WTC11 (cell line): ENCODE results near the gene ZBTB12. TPM values are rescaled to one million over a fixed set of nuclear protein-coding genes. Genes with fewer than 3 reads are reported as not detected.

Experiments
- ATAC-seq: fragments of 200-7000 bp; cut with Tn5 transposase; 2 replicates; pipeline ENCODE4 v1.10.0; 2021; ENCODE audit warnings: mild to moderate bottlenecking, moderate library complexity
- Bru-seq: library from RNA; stranded (reverse); fragments of 400-500 nt; gene quantifications from one replicate; lab custom pipeline; 2021; lab: Mats Ljungman, UMichigan
- CTCF ChIA-PET: fragments of 300-600 bp; sonication (Branson Sonifier 250); formaldehyde crosslinking; loops from one replicate; lab custom pipeline; 2021; ENCODE audit warnings: antibody characterized with exemption; lab: Charles Lee
- POLR2A ChIA-PET: fragments of 350-600 bp; sonication (Branson Sonifier 250); formaldehyde crosslinking; loops from one replicate; lab custom pipeline; 2021; ENCODE audit warnings: antibody characterized with exemption; lab: Charles Lee
- DNase-seq: peaks from one replicate; pipeline ENCODE4 v3.0.0; 2021; ENCODE audit warnings: low spot score
- H3K27ac Mint-ChIP-seq: 2 replicates; pipeline ENCODE4 v1.8.0; 2021; ENCODE audit warnings: mixed read lengths
- H3K27me3 Mint-ChIP-seq: 2 replicates; pipeline ENCODE4 v1.8.0; 2021; ENCODE audit warnings: low read depth, mild to moderate bottlenecking, moderate library complexity, mixed read lengths
- H3K36me3 Mint-ChIP-seq: 2 replicates; pipeline ENCODE4 v1.8.0; 2021; ENCODE audit warnings: mixed read lengths
- H3K4me1 Mint-ChIP-seq: 2 replicates; pipeline ENCODE4 v1.8.0; 2022; ENCODE audit warnings: mixed read lengths
- H3K4me3 Mint-ChIP-seq: 2 replicates; pipeline ENCODE4 v1.8.0; 2021; ENCODE audit warnings: mild to moderate bottlenecking, moderate library complexity, mixed read lengths
- H3K9me3 Mint-ChIP-seq: 2 replicates; pipeline ENCODE4 v1.8.0; 2021; ENCODE audit warnings: mixed read lengths
- CREM ChIP-seq: sonication (generic); formaldehyde crosslinking; IDR thresholded peaks from 2 replicates; pipeline ENCODE4 v1.8.1; 2022; ENCODE audit warnings: mild to moderate bottlenecking, missing genetic modification reagents, moderate library complexity
- ESRRA ChIP-seq: sonication (generic); formaldehyde crosslinking; IDR thresholded peaks from 2 replicates; pipeline ENCODE4 v1.8.1; 2022; ENCODE audit warnings: mild to moderate bottlenecking, missing genetic modification reagents, borderline replicate concordance
- ETV6 ChIP-seq: sonication (generic); formaldehyde crosslinking; IDR thresholded peaks from 2 replicates; pipeline ENCODE4 v1.8.1; 2022; ENCODE audit warnings: mild to moderate bottlenecking, missing genetic modification reagents
- FOXK1 ChIP-seq: sonication (generic); formaldehyde crosslinking; IDR thresholded peaks from 2 replicates; pipeline ENCODE4 v1.8.0; 2022; ENCODE audit warnings: mild to moderate bottlenecking, moderate library complexity, missing genetic modification reagents
- FOXP1 ChIP-seq: sonication (generic); formaldehyde crosslinking; IDR thresholded peaks from 2 replicates; pipeline ENCODE4 v1.8.0; 2022; ENCODE audit warnings: missing genetic modification reagents, mild to moderate bottlenecking, moderate library complexity, borderline replicate concordance
- GABPB1 ChIP-seq: sonication (generic); formaldehyde crosslinking; IDR thresholded peaks from 2 replicates; pipeline ENCODE4 v1.8.1; 2023; ENCODE audit warnings: mild to moderate bottlenecking, missing genetic modification reagents
- HMGA2 ChIP-seq: fragments of 250-450 bp; sonication (Bioruptor Pico); IDR thresholded peaks from 2 replicates; pipeline ENCODE4 v1.4.0; 2021; ENCODE audit warnings: mild to moderate bottlenecking, moderate library complexity
- MXD4 ChIP-seq: fragments of 250-450 bp; sonication (Bioruptor Pico); IDR thresholded peaks from 2 replicates; pipeline ENCODE4 v1.8.0; 2021; ENCODE audit warnings: mild to moderate bottlenecking, moderate library complexity, borderline replicate concordance
- RORB ChIP-seq: fragments of 250-450 bp; sonication (Bioruptor Pico); IDR thresholded peaks from 2 replicates; pipeline ENCODE4 v1.9.0; 2021; ENCODE audit warnings: mild to moderate bottlenecking
- SP1 ChIP-seq: sonication (generic); formaldehyde crosslinking; conservative IDR thresholded peaks from 2 replicates; pipeline ENCODE4 v1.8.1; 2022; ENCODE audit warnings: missing genetic modification reagents
- TCF7 ChIP-seq: sonication (generic); formaldehyde crosslinking; IDR thresholded peaks from 2 replicates; pipeline ENCODE4 v1.8.0; 2022; ENCODE audit warnings: mild to moderate bottlenecking, low read depth, missing genetic modification reagents, moderate library complexity
- ZNF396 ChIP-seq: fragments of 250-450 bp; sonication (Bioruptor Pico); IDR thresholded peaks from 2 replicates; pipeline ENCODE4 v1.8.0; 2021; ENCODE audit warnings: mild to moderate bottlenecking, moderate library complexity, borderline replicate concordance
- long read RNA-seq, 3 experiments: library from RNA in 1 of 3; library from capped mRNA in 1 of 3; library from polyadenylated mRNA in 1 of 3; unstranded in 2 of 3; stranded (forward) in 1 of 3; transcript quantifications; one replicate each; pipeline ENCODE4 v2.0.0, GENCODE V29; 2021
- total RNA-seq: library from RNA; stranded (reverse); gene quantifications from 3 replicates; pipeline ENCODE4 v1.2.3, GENCODE V29; 2021
- TF ChIP-seq, protein P1 (sequence below): sonication (generic); formaldehyde crosslinking; IDR thresholded peaks from 2 replicates; pipeline ENCODE4 v1.8.0; 2023; ENCODE audit warnings: missing genetic modification reagents
- TF ChIP-seq, protein P2 (sequence below): sonication (generic); formaldehyde crosslinking; IDR thresholded peaks from 2 replicates; pipeline ENCODE4 v1.8.1; 2022; ENCODE audit warnings: missing genetic modification reagents, borderline replicate concordance
- TF ChIP-seq, protein P3 (sequence below): fragments of 200-600 bp; IDR thresholded peaks from 2 replicates; pipeline ENCODE4 v1.8.0; 2022; ENCODE audit warnings: antibody characterized with exemption
- TF ChIP-seq, protein P4 (sequence below): sonication (generic); formaldehyde crosslinking; IDR thresholded peaks from 2 replicates; pipeline ENCODE4 v1.8.0; 2022; ENCODE audit warnings: mild to moderate bottlenecking, missing genetic modification reagents
- TF ChIP-seq, protein P5 (sequence below): sonication (generic); formaldehyde crosslinking; IDR thresholded peaks from 2 replicates; pipeline ENCODE4 v1.8.0; 2023; ENCODE audit warnings: missing genetic modification reagents, mild to moderate bottlenecking, borderline replicate concordance
- TF ChIP-seq, protein P6 (sequence below): sonication (generic); formaldehyde crosslinking; IDR thresholded peaks from 2 replicates; pipeline ENCODE4 v1.8.1; 2022; ENCODE audit warnings: mild to moderate bottlenecking, moderate library complexity, missing genetic modification reagents
- TF ChIP-seq, protein P7 (sequence below): sonication (generic); formaldehyde crosslinking; IDR thresholded peaks from 2 replicates; pipeline ENCODE4 v1.8.0; 2022; ENCODE audit warnings: mild to moderate bottlenecking, missing genetic modification reagents
- TF ChIP-seq, protein P8 (sequence below): sonication (generic); formaldehyde crosslinking; IDR thresholded peaks from 2 replicates; pipeline ENCODE4 v1.8.0; 2022; ENCODE audit warnings: mild to moderate bottlenecking, missing genetic modification reagents

The ZBTB12 gene, protein sequence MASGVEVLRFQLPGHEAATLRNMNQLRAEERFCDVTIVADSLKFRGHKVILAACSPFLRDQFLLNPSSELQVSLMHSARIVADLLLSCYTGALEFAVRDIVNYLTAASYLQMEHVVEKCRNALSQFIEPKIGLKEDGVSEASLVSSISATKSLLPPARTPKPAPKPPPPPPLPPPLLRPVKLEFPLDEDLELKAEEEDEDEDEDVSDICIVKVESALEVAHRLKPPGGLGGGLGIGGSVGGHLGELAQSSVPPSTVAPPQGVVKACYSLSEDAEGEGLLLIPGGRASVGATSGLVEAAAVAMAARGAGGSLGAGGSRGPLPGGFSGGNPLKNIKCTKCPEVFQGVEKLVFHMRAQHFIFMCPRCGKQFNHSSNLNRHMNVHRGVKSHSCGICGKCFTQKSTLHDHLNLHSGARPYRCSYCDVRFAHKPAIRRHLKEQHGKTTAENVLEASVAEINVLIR
- 24.0 to 46.2 TPM (median 44.1 TPM) in 3 replicates for total RNA-seq
- percentile 81 among the genes with signal in this experiment for Bru-seq, nascent RNA
- long read RNA-seq, experiment 1, partial matches to known transcripts: 0 of 3 reads
- long read RNA-seq, experiment 1, other reads (novel, unspliced or antisense): 0 of 3 reads
- long read RNA-seq, experiment 2, transcript ZBTB12-201 (2 exons, 1,875 nt): major isoform, 30 of 77 reads
- long read RNA-seq, experiment 2, partial matches to known transcripts: 0 of 77 reads
- long read RNA-seq, experiment 2, other reads (novel, unspliced or antisense): 47 of 77 reads
- long read RNA-seq, experiment 3: 0 reads

DNA sequence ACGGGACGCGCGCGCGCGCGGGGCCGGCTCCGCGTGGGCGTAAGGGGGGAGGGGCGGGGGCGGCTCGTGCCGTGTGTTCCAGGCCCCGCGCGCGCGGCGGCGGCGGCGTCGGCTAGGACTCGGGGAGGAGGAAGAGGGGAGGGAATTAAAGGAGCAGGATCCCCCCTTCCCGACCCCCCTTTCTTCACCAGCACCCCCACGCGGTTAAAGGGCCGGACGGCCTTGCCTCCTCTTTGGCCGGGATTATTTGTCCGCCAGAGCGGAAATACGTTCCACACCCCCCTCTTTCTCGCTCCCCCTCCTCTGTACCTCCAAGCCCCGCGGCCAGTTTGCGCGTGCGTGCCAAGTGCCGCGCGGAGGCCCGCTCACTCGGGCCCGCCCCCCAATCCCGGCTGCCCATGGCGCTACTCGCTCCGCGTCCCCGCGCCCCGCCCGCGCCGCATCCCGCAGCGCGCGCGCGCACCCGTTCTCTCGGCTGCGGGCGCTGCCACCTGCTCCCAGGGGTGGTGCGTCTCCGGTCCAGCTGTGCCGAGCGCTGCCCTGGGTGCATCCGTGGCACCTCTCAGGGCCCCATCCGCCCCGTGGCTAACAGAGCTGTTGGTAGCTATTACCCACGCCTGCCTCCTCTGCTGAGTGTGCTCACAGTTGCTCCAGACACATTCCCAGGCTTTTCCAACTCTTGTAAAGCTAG, at the start of gene ZBTB12:
Gene ZBTB12 (minus strand): TSS at position 134 of the 691 bp plus-strand sequence. CDS start 781 bp downstream, outside the sequence.
- Mint-ChIP-seq H3K4me1 (peaks cover 25% of the 10 kb centered on the region), H3K4me3 (peak within 1 kb of the TSS; percentile 80)
- ATAC-seq: peak; percentile 57
- TF ChIP-seq FOXP1 (0 out of 2 replicates have a peak, but pooled peaks have one; percentile 31), ESRRA (no peak), GABPB1 (CRISPR knock-in tag) (peak; percentile 61; the same call in 1 of the 2 replicates), ETV6 (CRISPR knock-in tag) (peak; percentile 83; the same call in 1 of the 2 replicates), TCF7 (no peak), ZNF396 (no peak), SP1 (CRISPR knock-in tag) (0 out of 2 replicates have a peak, but pooled peaks have one; percentile 21), MXD4 (CRISPR knock-in tag) (no peak), RORB (CRISPR knock-in tag) (no peak), FOXK1 (peak; percentile 70; the same call in 1 of the 2 replicates), HMGA2 (no peak), CREM (CRISPR knock-in tag) (no peak)
- TF ChIP-seq, protein P1, sequence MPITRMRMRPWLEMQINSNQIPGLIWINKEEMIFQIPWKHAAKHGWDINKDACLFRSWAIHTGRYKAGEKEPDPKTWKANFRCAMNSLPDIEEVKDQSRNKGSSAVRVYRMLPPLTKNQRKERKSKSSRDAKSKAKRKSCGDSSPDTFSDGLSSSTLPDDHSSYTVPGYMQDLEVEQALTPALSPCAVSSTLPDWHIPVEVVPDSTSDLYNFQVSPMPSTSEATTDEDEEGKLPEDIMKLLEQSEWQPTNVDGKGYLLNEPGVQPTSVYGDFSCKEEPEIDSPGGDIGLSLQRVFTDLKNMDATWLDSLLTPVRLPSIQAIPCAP (CRISPR knock-in tag): no peak
- TF ChIP-seq, protein P2, sequence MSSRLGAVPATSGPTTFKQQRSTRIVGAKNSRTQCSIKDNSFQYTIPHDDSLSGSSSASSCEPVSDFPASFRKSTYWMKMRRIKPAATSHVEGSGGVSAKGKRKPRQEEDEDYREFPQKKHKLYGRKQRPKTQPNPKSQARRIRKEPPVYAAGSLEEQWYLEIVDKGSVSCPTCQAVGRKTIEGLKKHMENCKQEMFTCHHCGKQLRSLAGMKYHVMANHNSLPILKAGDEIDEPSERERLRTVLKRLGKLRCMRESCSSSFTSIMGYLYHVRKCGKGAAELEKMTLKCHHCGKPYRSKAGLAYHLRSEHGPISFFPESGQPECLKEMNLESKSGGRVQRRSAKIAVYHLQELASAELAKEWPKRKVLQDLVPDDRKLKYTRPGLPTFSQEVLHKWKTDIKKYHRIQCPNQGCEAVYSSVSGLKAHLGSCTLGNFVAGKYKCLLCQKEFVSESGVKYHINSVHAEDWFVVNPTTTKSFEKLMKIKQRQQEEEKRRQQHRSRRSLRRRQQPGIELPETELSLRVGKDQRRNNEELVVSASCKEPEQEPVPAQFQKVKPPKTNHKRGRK (CRISPR knock-in tag): no peak
- TF ChIP-seq, protein P3, sequence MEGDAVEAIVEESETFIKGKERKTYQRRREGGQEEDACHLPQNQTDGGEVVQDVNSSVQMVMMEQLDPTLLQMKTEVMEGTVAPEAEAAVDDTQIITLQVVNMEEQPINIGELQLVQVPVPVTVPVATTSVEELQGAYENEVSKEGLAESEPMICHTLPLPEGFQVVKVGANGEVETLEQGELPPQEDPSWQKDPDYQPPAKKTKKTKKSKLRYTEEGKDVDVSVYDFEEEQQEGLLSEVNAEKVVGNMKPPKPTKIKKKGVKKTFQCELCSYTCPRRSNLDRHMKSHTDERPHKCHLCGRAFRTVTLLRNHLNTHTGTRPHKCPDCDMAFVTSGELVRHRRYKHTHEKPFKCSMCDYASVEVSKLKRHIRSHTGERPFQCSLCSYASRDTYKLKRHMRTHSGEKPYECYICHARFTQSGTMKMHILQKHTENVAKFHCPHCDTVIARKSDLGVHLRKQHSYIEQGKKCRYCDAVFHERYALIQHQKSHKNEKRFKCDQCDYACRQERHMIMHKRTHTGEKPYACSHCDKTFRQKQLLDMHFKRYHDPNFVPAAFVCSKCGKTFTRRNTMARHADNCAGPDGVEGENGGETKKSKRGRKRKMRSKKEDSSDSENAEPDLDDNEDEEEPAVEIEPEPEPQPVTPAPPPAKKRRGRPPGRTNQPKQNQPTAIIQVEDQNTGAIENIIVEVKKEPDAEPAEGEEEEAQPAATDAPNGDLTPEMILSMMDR: no peak
- TF ChIP-seq, protein P4, sequence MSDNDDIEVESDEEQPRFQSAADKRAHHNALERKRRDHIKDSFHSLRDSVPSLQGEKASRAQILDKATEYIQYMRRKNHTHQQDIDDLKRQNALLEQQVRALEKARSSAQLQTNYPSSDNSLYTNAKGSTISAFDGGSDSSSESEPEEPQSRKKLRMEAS (CRISPR knock-in tag): peak; percentile 61; the same call in 1 of the 2 replicates
- TF ChIP-seq, protein P5, sequence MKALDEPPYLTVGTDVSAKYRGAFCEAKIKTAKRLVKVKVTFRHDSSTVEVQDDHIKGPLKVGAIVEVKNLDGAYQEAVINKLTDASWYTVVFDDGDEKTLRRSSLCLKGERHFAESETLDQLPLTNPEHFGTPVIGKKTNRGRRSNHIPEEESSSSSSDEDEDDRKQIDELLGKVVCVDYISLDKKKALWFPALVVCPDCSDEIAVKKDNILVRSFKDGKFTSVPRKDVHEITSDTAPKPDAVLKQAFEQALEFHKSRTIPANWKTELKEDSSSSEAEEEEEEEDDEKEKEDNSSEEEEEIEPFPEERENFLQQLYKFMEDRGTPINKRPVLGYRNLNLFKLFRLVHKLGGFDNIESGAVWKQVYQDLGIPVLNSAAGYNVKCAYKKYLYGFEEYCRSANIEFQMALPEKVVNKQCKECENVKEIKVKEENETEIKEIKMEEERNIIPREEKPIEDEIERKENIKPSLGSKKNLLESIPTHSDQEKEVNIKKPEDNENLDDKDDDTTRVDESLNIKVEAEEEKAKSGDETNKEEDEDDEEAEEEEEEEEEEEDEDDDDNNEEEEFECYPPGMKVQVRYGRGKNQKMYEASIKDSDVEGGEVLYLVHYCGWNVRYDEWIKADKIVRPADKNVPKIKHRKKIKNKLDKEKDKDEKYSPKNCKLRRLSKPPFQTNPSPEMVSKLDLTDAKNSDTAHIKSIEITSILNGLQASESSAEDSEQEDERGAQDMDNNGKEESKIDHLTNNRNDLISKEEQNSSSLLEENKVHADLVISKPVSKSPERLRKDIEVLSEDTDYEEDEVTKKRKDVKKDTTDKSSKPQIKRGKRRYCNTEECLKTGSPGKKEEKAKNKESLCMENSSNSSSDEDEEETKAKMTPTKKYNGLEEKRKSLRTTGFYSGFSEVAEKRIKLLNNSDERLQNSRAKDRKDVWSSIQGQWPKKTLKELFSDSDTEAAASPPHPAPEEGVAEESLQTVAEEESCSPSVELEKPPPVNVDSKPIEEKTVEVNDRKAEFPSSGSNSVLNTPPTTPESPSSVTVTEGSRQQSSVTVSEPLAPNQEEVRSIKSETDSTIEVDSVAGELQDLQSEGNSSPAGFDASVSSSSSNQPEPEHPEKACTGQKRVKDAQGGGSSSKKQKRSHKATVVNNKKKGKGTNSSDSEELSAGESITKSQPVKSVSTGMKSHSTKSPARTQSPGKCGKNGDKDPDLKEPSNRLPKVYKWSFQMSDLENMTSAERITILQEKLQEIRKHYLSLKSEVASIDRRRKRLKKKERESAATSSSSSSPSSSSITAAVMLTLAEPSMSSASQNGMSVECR (CRISPR knock-in tag): peak; percentile 67; the same call in 1 of the 2 replicates
- TF ChIP-seq, protein P6, sequence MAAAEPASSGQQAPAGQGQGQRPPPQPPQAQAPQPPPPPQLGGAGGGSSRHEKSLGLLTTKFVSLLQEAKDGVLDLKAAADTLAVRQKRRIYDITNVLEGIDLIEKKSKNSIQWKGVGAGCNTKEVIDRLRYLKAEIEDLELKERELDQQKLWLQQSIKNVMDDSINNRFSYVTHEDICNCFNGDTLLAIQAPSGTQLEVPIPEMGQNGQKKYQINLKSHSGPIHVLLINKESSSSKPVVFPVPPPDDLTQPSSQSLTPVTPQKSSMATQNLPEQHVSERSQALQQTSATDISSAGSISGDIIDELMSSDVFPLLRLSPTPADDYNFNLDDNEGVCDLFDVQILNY (CRISPR knock-in tag): peak; percentile 66; the same call in 1 of the 2 replicates
- TF ChIP-seq, protein P7, sequence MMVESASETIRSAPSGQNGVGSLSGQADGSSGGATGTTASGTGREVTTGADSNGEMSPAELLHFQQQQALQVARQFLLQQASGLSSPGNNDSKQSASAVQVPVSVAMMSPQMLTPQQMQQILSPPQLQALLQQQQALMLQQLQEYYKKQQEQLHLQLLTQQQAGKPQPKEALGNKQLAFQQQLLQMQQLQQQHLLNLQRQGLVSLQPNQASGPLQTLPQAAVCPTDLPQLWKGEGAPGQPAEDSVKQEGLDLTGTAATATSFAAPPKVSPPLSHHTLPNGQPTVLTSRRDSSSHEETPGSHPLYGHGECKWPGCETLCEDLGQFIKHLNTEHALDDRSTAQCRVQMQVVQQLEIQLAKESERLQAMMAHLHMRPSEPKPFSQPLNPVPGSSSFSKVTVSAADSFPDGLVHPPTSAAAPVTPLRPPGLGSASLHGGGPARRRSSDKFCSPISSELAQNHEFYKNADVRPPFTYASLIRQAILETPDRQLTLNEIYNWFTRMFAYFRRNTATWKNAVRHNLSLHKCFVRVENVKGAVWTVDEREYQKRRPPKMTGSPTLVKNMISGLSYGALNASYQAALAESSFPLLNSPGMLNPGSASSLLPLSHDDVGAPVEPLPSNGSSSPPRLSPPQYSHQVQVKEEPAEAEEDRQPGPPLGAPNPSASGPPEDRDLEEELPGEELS: peak; percentile 65; the same call in 1 of the 2 replicates
- TF ChIP-seq, protein P8, sequence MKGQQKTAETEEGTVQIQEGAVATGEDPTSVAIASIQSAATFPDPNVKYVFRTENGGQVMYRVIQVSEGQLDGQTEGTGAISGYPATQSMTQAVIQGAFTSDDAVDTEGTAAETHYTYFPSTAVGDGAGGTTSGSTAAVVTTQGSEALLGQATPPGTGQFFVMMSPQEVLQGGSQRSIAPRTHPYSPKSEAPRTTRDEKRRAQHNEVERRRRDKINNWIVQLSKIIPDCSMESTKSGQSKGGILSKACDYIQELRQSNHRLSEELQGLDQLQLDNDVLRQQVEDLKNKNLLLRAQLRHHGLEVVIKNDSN (CRISPR knock-in tag): no peak

More for the DNA sequence above, at the start of gene ZBTB12:
- ChIA-PET CTCF (interaction anchor here (0.5 to 1.4 kb wide), 7 partner anchors 16 to 219 kb away, joined by 3 to 10 read pairs (median 3); no protein-coding TSS in a partner anchor), POLR2A (interaction anchor here (0.7 kb wide), 1 partner anchor 87 kb away, joined by 3 read pairs; the partner anchor contains the start of gene HSPA1L)
- H3K36me3 Mint-ChIP-seq: no peaks in the 10 kb centered on the region
- H3K27me3 Mint-ChIP-seq: peaks cover 5% of the 10 kb centered on the region
- H3K9me3 Mint-ChIP-seq: no peaks in the 10 kb centered on the region
- H3K27ac Mint-ChIP-seq: peak within 1 kb of the TSS; percentile 96
- peak; percentile 96 for DNase-seq
